H9 (cell line): Measurements from ENCODE around the gene RSPH3. TPM values are rescaled to one million over a fixed set of nuclear protein-coding genes. Genes with fewer than 3 reads are reported as not detected.
A peak's percentile ranks its signal among the peaks of the same experiment; 100 is the strongest.

Experiments used
- DNase-seq: peaks from one replicate; pipeline ENCODE4 v3.0.0-alpha.2; 2017
- H2AFZ ChIP-seq: one replicate; pipeline ENCODE4 v1.6.1; 2013; ENCODE audit warnings: mild to moderate bottlenecking, low read length, control low read depth, moderate library complexity
- H2AK5ac ChIP-seq: 2 replicates; pipeline ENCODE4 v1.6.1; 2013; ENCODE audit warnings: low read length, control low read depth, mixed read lengths; ENCODE audit not compliant: insufficient read length
- H2BK120ac ChIP-seq: one replicate; pipeline ENCODE4 v1.6.1; 2013; ENCODE audit warnings: low read depth, mild to moderate bottlenecking, low read length, control low read depth, inconsistent platforms; ENCODE audit not compliant: poor library complexity, severe bottlenecking
- H2BK12ac ChIP-seq: 2 replicates; pipeline ENCODE4 v1.6.1; 2013; ENCODE audit warnings: low read length, control low read depth, mixed read lengths, low read depth; ENCODE audit not compliant: insufficient read length
- H2BK15ac ChIP-seq: 2 replicates; pipeline ENCODE4 v1.6.1; 2013; ENCODE audit warnings: low read depth, low read length, control low read depth
- H2BK20ac ChIP-seq: one replicate; pipeline ENCODE4 v1.6.1; 2013; ENCODE audit warnings: low read depth, mild to moderate bottlenecking, low read length, control low read depth, inconsistent platforms; ENCODE audit not compliant: poor library complexity, severe bottlenecking
- H2BK5ac ChIP-seq: 2 replicates; pipeline ENCODE4 v1.6.1; 2013; ENCODE audit warnings: low read length, control low read depth, mixed read lengths; ENCODE audit not compliant: insufficient read length
- H3K14ac ChIP-seq: 2 replicates; pipeline ENCODE4 v1.6.1; 2013; ENCODE audit warnings: low read length, control low read depth; ENCODE audit not compliant: insufficient read depth
- H3K18ac ChIP-seq: 2 replicates; pipeline ENCODE4 v1.6.1; 2013; ENCODE audit warnings: low read depth, mild to moderate bottlenecking, mixed read lengths, low read length, control low read depth; ENCODE audit not compliant: insufficient read length
- H3K23ac ChIP-seq: 2 replicates; pipeline ENCODE4 v1.6.1; 2013; ENCODE audit warnings: low read length, control low read depth, mixed read lengths, low read depth; ENCODE audit not compliant: insufficient read length
- H3K23me2 ChIP-seq: 2 replicates; pipeline ENCODE4 v1.6.1; 2013; ENCODE audit warnings: low read depth, mild to moderate bottlenecking, mixed read lengths, low read length, control low read depth; ENCODE audit not compliant: insufficient read length, poor library complexity, severe bottlenecking
- H3K27ac ChIP-seq: 2 replicates; pipeline ENCODE4 v1.5.1; 2013; ENCODE audit warnings: low read length, control low read depth, mixed read lengths, low read depth; ENCODE audit not compliant: insufficient read length
- H3K27me3 ChIP-seq: 2 replicates; pipeline ENCODE4 v1.6.1; 2013; ENCODE audit warnings: low read length, control low read depth, inconsistent platforms; ENCODE audit not compliant: insufficient read depth
- H3K4ac ChIP-seq: 2 replicates; pipeline ENCODE4 v1.6.1; 2013; ENCODE audit warnings: low read depth, mild to moderate bottlenecking, control low read depth, inconsistent platforms, low read length, moderate library complexity
- H3K4me1 ChIP-seq: 2 replicates; pipeline ENCODE4 v1.6.1; 2013; ENCODE audit warnings: low read length, control low read depth, inconsistent platforms; ENCODE audit not compliant: insufficient read depth
- H3K4me2 ChIP-seq: 2 replicates; pipeline ENCODE4 v1.6.1; 2013; ENCODE audit warnings: low read length, control low read depth, mixed read lengths; ENCODE audit not compliant: insufficient read length, insufficient read depth
- H3K56ac ChIP-seq: 2 replicates; pipeline ENCODE4 v1.6.1; 2013; ENCODE audit warnings: low read depth, mild to moderate bottlenecking, mixed read lengths, low read length, control low read depth; ENCODE audit not compliant: insufficient read length
- H3K79me1 ChIP-seq: 2 replicates; pipeline ENCODE4 v1.6.1; 2013; ENCODE audit warnings: low read depth, mild to moderate bottlenecking, moderate library complexity, low read length, control low read depth, inconsistent platforms; ENCODE audit not compliant: insufficient read depth, poor library complexity, severe bottlenecking
- H3K79me2 ChIP-seq: 2 replicates; pipeline ENCODE4 v1.6.1; 2013; ENCODE audit warnings: low read length, control low read depth, inconsistent platforms; ENCODE audit not compliant: insufficient read depth
- H3K9ac ChIP-seq: 2 replicates; pipeline ENCODE4 v1.6.1; 2013; ENCODE audit warnings: low read length, control low read depth, mixed read lengths; ENCODE audit not compliant: insufficient read length; ENCODE audit errors: extremely low read depth
- H3K9me3 ChIP-seq: one replicate; pipeline ENCODE4 v1.6.1; 2013; ENCODE audit warnings: low read depth, low read length, inconsistent platforms; ENCODE audit not compliant: control insufficient read depth
- H3T11ph ChIP-seq: one replicate; pipeline ENCODE4 v1.6.1; 2013; ENCODE audit warnings: mild to moderate bottlenecking, low read length, control low read depth, inconsistent platforms
- H4K20me1 ChIP-seq: one replicate; pipeline ENCODE4 v1.6.1; 2013; ENCODE audit not compliant: control insufficient read depth, insufficient read length, insufficient read depth
- H4K5ac ChIP-seq: 2 replicates; pipeline ENCODE4 v1.6.1; 2013; ENCODE audit warnings: low read depth, mild to moderate bottlenecking, mixed read lengths, low read length, control low read depth; ENCODE audit not compliant: insufficient read length
- H4K8ac ChIP-seq: replicated peaks from 2 replicates; pipeline ENCODE4 v1.6.1; 2013; ENCODE audit warnings: low read length, control low read depth, mixed read lengths, low read depth; ENCODE audit not compliant: insufficient read length
- H4K91ac ChIP-seq: 2 replicates; pipeline ENCODE4 v1.6.1; 2013; ENCODE audit warnings: low read depth, mild to moderate bottlenecking, moderate library complexity, mixed read lengths, low read length, control low read depth; ENCODE audit not compliant: insufficient read length
- H3K27ac Mint-ChIP-seq, 3 experiments: 2 replicates in 2 of 3; 3 replicates in 1 of 3; pipeline ENCODE4 v1.8.0; 2020 to 2021; ENCODE audit warnings: mixed read lengths in 3 of 3, mild to moderate bottlenecking in 1 of 3, moderate library complexity in 1 of 3
- H3K27me3 Mint-ChIP-seq: 2 replicates; pipeline ENCODE4 v1.8.0; 2021; ENCODE audit warnings: low read depth, mild to moderate bottlenecking, moderate library complexity, mixed read lengths
- H3K36me3 Mint-ChIP-seq, 3 experiments: 2 replicates in 2 of 3; 3 replicates in 1 of 3; pipeline ENCODE4 v1.8.0; 2020 to 2021; ENCODE audit warnings: low read depth in 3 of 3, mixed read lengths in 3 of 3; ENCODE audit not compliant: insufficient read depth in 1 of 3
- H3K4me1 Mint-ChIP-seq, 2 experiments: 2 replicates each; pipeline ENCODE4 v1.8.0; 2020; ENCODE audit warnings: mixed read lengths in 2 of 2
- H3K4me3 Mint-ChIP-seq, 2 experiments: 2 replicates in 1 of 2; 3 replicates in 1 of 2; pipeline ENCODE4 v1.8.0; 2020 to 2021; ENCODE audit warnings: mild to moderate bottlenecking in 2 of 2, mixed read lengths in 2 of 2, moderate library complexity in 1 of 2
- H3K9me3 Mint-ChIP-seq, 2 experiments: 2 replicates in 1 of 2; 3 replicates in 1 of 2; pipeline ENCODE4 v1.8.0; 2020; ENCODE audit warnings: mild to moderate bottlenecking in 2 of 2, mixed read lengths in 2 of 2, moderate library complexity in 1 of 2
- CTCF ChIP-seq: fragments of 200-600 bp; sonication (generic); conservative IDR thresholded peaks from 3 replicates; pipeline ENCODE4 v1.8.0; 2021; ENCODE audit warnings: antibody characterized with exemption, mild to moderate bottlenecking
- WGBS: extraction: QIAGEN DNeasy Blood & Tissue Kit; methylation state at CpG from one replicate; pipeline ENCODE4 v1.1.7; 2013; ENCODE audit warnings: missing lambda C conversion rate, low lambda C conversion rate, mixed read lengths; ENCODE audit not compliant: insufficient read length; ENCODE audit errors: extremely low coverage; 5-methylcytosine and 5-hydroxymethylcytosine counted together
- total RNA-seq: library from RNA; stranded (reverse); gene quantifications from 2 replicates; pipeline ENCODE4 v1.2.1, GENCODE V29; 2021

The RSPH3 gene
- total RNA-seq, 1 experiment from 2014 or later = 2.2 TPM

DNA sequence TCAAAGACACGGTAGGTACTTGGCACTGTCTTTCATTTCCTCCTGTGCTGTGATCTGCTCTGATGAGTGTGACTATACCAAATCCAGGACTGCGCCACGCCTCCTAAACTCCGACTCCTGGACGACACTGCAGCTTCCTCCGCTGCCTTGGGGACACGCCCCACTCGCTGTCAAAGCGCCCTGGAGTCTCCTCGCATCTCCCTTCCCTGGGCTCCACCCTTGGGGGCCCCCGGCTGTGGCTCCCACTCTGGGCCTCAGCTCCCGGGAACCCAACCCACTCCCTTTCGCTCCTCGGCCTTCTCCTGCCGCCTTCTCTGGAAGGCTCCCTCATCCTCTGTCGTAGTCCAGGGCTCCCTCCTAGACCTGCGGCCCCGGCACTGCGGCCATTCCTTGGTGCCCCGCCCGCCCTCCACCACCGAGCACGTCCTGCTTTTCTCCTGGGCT is 61.2 kb downstream of the RSPH3 start:
- Histone ChIP-seq H4K8ac (no peak overlapping the region), H3K23me2 (no peaks in the 10 kb centered on the region), H2BK12ac (no peak overlapping the region), H4K91ac (no peak overlapping the region), H3K9ac (no peak overlapping the region), H3K79me1 (no peaks in the 10 kb centered on the region), H3K27me3 (no peaks in the 10 kb centered on the region), H3K27ac (no peak overlapping the region), H3K18ac (no peak overlapping the region), H3K9me3 (no peaks in the 10 kb centered on the region), H2AK5ac (no peak overlapping the region), H3K4me1 (no peaks in the 10 kb centered on the region), H4K5ac (no peak overlapping the region), H2BK120ac (no peak overlapping the region), H2BK20ac (no peak overlapping the region), H2BK5ac (no peak overlapping the region), H3K23ac (no peak overlapping the region), H3K56ac (no peak overlapping the region), H3K79me2 (no peaks in the 10 kb centered on the region), H3K14ac (0 out of 2 replicates have a peak overlapping the region, but pooled peaks have one; percentile 9), H4K20me1 (no peaks in the 10 kb centered on the region), H3K4me2 (peak overlapping the region; percentile 7), H2BK15ac (no peak overlapping the region), H2AFZ (no peak overlapping the region), H3T11ph (no peak overlapping the region), H3K4ac (no peak overlapping the region)
- peaks cover 0 to 9% (median 3%) of the 10 kb centered on the region in 3 experiments; a peak in 4 of 7 replicates for H3K36me3 Mint-ChIP-seq
- no peak for TF ChIP-seq CTCF
- peaks cover 7% of the 10 kb centered on the region for H3K27me3 Mint-ChIP-seq
- peaks cover 9 to 12% of the 10 kb centered on the region in 2 experiments for H3K4me1 Mint-ChIP-seq
- WGBS = no CpG with 5 or more reads among the region's 23 CpGs
- H3K4me3 Mint-ChIP-seq = no peak overlapping the region; a peak in 1 of 5 replicates
- peak; percentile 71 for DNase-seq
- peaks cover 0 to 8% of the 10 kb centered on the region in 2 experiments; a peak in 2 of 5 replicates for H3K9me3 Mint-ChIP-seq
- H3K27ac Mint-ChIP-seq = no peak overlapping the region
